GM18526 (cell line): ENCODE measurements around the gene ACVR2B.

Experiments
- POLR2A ChIP-seq: IDR thresholded peaks from 3 replicates; pipeline ENCODE4 v1.6.1; 2011; ENCODE audit not compliant: insufficient read length; ENCODE audit errors: extremely low read depth

The ACVR2B gene

GRCh38 chr3:38480093-38480445 lies 26.4 kb downstream of the ACVR2B start:
- no peak for TF ChIP-seq POLR2A

- no peak for TF ChIP-seq POLR2A
Observed at GRCh38 chr3:38480930-38481329, 27.2 kb downstream of the ACVR2B start.

- TF ChIP-seq POLR2A = no peak
Observed at GRCh38 chr3:38482951-38483350, 29.3 kb downstream of the ACVR2B start.

- no peak for TF ChIP-seq POLR2A
Observed at GRCh38 chr3:38487323-38487722, 33.6 kb downstream of the ACVR2B start.

GRCh38 chr3:38488949-38489348 lies 35.3 kb downstream of the ACVR2B start:
- no peak for TF ChIP-seq POLR2A

- no peak for TF ChIP-seq POLR2A
Observed at GRCh38 chr3:38489766-38490165, 36.1 kb downstream of the ACVR2B start.

- TF ChIP-seq POLR2A = no peak
Observed at GRCh38 chr3:38490281-38491030, 36.8 kb downstream of the ACVR2B start.

GRCh38 chr3:38491215-38491614 lies 37.5 kb downstream of the ACVR2B start:
- TF ChIP-seq POLR2A = no peak

GRCh38 chr3:38493031-38493430 lies 39.3 kb downstream of the ACVR2B start:
- no peak for TF ChIP-seq POLR2A

GRCh38 chr3:38496131-38496910 lies 42.6 kb downstream of the ACVR2B start, which contains the start of gene EXOG:
TSS of gene EXOG (plus strand) at chr3:38496340. CDS start at chr3:38496368, 28 bp downstream.
- TF ChIP-seq POLR2A = peak; percentile 76

- TF ChIP-seq POLR2A = no peak
Observed at GRCh38 chr3:38497031-38497430, 43.3 kb downstream of the ACVR2B start.

- no peak for TF ChIP-seq POLR2A
Observed at GRCh38 chr3:38500688-38501417, 47.2 kb downstream of the ACVR2B start.

- TF ChIP-seq POLR2A = no peak
Observed at GRCh38 chr3:38507120-38507519, 53.4 kb downstream of the ACVR2B start.

GRCh38 chr3:38509732-38510131 lies 56.0 kb downstream of the ACVR2B start:
- TF ChIP-seq POLR2A = no peak

- TF ChIP-seq POLR2A = no peak
Observed at GRCh38 chr3:38510631-38511030, 56.9 kb downstream of the ACVR2B start.

- no peak for TF ChIP-seq POLR2A
Observed at GRCh38 chr3:38511546-38511945, 57.9 kb downstream of the ACVR2B start.
